SU-DHL-6 (cell line): Measurements from ENCODE around the gene ACSF3.

Source experiments
- EZH2phosphoT487 ChIP-seq: fragments of 200-600 bp; sonication (generic), shearing (Covaris generic); conservative IDR thresholded peaks from 2 replicates; pipeline ENCODE4 v1.6.1; 2018; ENCODE audit warnings: mild to moderate bottlenecking, antibody characterized with exemption, low read length, moderate library complexity, mixed read lengths
- TF ChIP-seq, protein P1 (sequence below): fragments of 200-600 bp; sonication (generic); IDR thresholded peaks from one replicate; pipeline ENCODE4 v1.5.1; 2017; ENCODE audit warnings: antibody characterized with exemption, mild to moderate bottlenecking, low read length, moderate library complexity; ENCODE audit not compliant: insufficient read depth, poor library complexity, severe bottlenecking

DNA sequence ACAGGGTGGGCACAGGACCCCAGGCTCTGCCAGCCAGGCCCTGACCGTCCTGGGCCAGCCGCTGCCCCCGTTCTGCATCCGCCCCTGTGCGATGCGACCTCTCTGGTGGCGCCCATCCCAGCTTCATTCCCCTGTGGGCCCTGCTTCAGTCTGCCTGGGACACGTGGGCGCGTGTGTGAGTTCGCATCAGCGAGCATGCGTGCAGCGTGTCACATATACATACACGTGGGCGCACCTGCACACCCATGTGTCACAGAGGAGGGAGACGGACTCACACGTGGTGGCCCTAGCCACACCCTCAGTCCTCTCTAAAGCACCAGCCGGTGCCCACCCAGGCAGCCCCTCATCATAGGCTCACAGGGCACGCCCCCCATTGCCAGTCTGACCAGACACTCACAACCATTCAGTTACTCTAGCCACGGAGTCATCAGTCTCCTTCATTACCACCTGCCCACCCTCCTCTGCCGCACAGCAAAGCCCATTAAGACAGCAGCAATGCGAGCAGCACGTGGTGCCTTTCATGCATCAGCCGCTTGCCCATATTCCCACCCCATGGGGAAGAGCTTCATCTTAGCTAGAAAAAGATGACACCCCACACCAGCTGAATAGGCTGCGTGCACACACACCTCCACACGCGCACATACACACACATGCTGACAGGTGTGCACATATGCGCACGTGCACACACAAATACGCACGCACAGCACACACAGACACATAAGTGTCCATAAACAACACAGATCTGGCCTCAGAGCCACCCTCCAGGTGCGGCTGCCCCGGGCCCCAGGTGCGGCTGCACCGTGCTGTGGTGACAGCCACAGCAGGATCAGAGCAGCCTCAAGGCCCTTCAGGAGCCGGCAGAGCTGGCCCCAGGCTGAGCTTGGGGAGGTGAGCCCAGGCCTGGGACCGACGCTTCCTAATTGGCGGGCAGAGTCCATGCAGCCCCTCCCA is 68.4 kb downstream of the ACSF3 start:
- TF ChIP-seq, protein P1, sequence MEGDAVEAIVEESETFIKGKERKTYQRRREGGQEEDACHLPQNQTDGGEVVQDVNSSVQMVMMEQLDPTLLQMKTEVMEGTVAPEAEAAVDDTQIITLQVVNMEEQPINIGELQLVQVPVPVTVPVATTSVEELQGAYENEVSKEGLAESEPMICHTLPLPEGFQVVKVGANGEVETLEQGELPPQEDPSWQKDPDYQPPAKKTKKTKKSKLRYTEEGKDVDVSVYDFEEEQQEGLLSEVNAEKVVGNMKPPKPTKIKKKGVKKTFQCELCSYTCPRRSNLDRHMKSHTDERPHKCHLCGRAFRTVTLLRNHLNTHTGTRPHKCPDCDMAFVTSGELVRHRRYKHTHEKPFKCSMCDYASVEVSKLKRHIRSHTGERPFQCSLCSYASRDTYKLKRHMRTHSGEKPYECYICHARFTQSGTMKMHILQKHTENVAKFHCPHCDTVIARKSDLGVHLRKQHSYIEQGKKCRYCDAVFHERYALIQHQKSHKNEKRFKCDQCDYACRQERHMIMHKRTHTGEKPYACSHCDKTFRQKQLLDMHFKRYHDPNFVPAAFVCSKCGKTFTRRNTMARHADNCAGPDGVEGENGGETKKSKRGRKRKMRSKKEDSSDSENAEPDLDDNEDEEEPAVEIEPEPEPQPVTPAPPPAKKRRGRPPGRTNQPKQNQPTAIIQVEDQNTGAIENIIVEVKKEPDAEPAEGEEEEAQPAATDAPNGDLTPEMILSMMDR: no peak
- TF ChIP-seq EZH2phosphoT487: no peak
